HEK293 (cell line): Measurements from ENCODE around the gene RGS9BP.
A peak's percentile ranks its signal among the peaks of the same experiment; 100 is the strongest.

ENCODE experiments used
- CTCF ChIA-PET: fragments of 350-600 bp; formaldehyde crosslinking; extraction: SDS; loops from one replicate; lab custom pipeline; 2021; ENCODE audit warnings: antibody characterized with exemption; lab: Yijun Ruan, JAX
- POLR2A ChIA-PET: fragments of 300-600 bp; formaldehyde crosslinking; extraction: SDS; loops from one replicate; lab custom pipeline; 2020; ENCODE audit warnings: antibody characterized with exemption, inconsistent platforms; lab: Yijun Ruan, JAX
- H3K27ac ChIP-seq: fragments of 200-500 bp; sonication (Bioruptor generic); 2 replicates; pipeline ENCODE4 v1.5.1; 2014; ENCODE audit warnings: low read depth, low read length, control low read depth, inconsistent platforms; ENCODE audit errors: extremely low read depth
- H3K36me3 ChIP-seq, 2 experiments: fragments of 200-500 bp in 1 of 2; sonication (Bioruptor generic) in 1 of 2; 1 replicate in 1 of 2; 2 replicates in 1 of 2; pipeline ENCODE4 v1.5.1; 2014 to 2017; ENCODE audit warnings: inconsistent platforms in 2 of 2, low read length in 2 of 2; ENCODE audit not compliant: control insufficient read depth in 2 of 2, insufficient read depth in 1 of 2
- H3K4me1 ChIP-seq: fragments of 200-500 bp; sonication (Bioruptor generic); 2 replicates; pipeline ENCODE4 v1.5.1; 2014; ENCODE audit warnings: mild to moderate bottlenecking, low read length, inconsistent platforms; ENCODE audit not compliant: control insufficient read depth, insufficient read depth
- H3K4me3 ChIP-seq: 2 replicates; pipeline ENCODE4 v1.5.1; 2011; ENCODE audit warnings: low read depth, mild to moderate bottlenecking, control low read depth, low read length, moderate library complexity
- H3K9me3 ChIP-seq: fragments of 200-500 bp; sonication (Bioruptor generic); 2 replicates; pipeline ENCODE4 v1.5.1; 2014; ENCODE audit warnings: low read depth, low read length, inconsistent platforms; ENCODE audit not compliant: control insufficient read depth, insufficient read depth
- CTCF ChIP-seq: fragments of 450-650 bp; formaldehyde crosslinking; IDR thresholded peaks from 2 replicates; pipeline ENCODE4 v1.5.1; 2016; ENCODE audit warnings: missing biosample characterization, missing genetic modification characterization
- IKZF3 ChIP-seq: fragments of 450-650 bp; IDR thresholded peaks from 2 replicates; pipeline ENCODE4 v1.5.0; 2018; ENCODE audit warnings: missing biosample characterization, mild to moderate bottlenecking, missing genetic modification characterization, moderate library complexity
- KLF16 ChIP-seq: fragments of 450-650 bp; formaldehyde crosslinking; IDR thresholded peaks from 2 replicates; pipeline ENCODE4 v1.5.1; 2017; ENCODE audit warnings: missing biosample characterization, missing genetic modification characterization
- PRDM10 ChIP-seq: fragments of 450-650 bp; formaldehyde crosslinking; IDR thresholded peaks from 2 replicates; pipeline ENCODE4 v1.5.1; 2016; ENCODE audit warnings: missing biosample characterization, missing genetic modification characterization
- SCRT1 ChIP-seq: fragments of 450-650 bp; formaldehyde crosslinking; IDR thresholded peaks from 2 replicates; pipeline ENCODE4 v1.5.1; 2016; ENCODE audit warnings: missing biosample characterization, missing genetic modification characterization, borderline replicate concordance
- ZBTB48 ChIP-seq: fragments of 450-650 bp; formaldehyde crosslinking; IDR thresholded peaks from 2 replicates; pipeline ENCODE4 v1.5.1; 2016; ENCODE audit warnings: missing biosample characterization, missing genetic modification characterization
- ZIC2 ChIP-seq: fragments of 450-650 bp; formaldehyde crosslinking; IDR thresholded peaks from 2 replicates; pipeline ENCODE4 v1.5.1; 2016; ENCODE audit warnings: missing biosample characterization, missing genetic modification characterization
- ZNF148 ChIP-seq: fragments of 450-650 bp; formaldehyde crosslinking; IDR thresholded peaks from 2 replicates; pipeline ENCODE4 v1.5.0; 2017; ENCODE audit warnings: missing biosample characterization, missing genetic modification characterization, borderline replicate concordance
- ZNF221 ChIP-seq: fragments of 450-650 bp; formaldehyde crosslinking; IDR thresholded peaks from 2 replicates; pipeline ENCODE4 v1.5.1; 2017; ENCODE audit warnings: missing biosample characterization, missing genetic modification characterization, borderline replicate concordance
- ZNF26 ChIP-seq: fragments of 450-650 bp; formaldehyde crosslinking; IDR thresholded peaks from 2 replicates; pipeline ENCODE4 v1.5.1; 2016; ENCODE audit warnings: missing biosample characterization, missing genetic modification characterization
- ZNF292 ChIP-seq: fragments of 450-650 bp; formaldehyde crosslinking; IDR thresholded peaks from 2 replicates; pipeline ENCODE4 v1.5.1; 2016; ENCODE audit warnings: low read depth, missing biosample characterization, missing genetic modification characterization, borderline replicate concordance
- ZNF335 ChIP-seq: fragments of 450-650 bp; formaldehyde crosslinking; conservative IDR thresholded peaks from 2 replicates; pipeline ENCODE4 v1.5.1; 2016; ENCODE audit warnings: missing biosample characterization, missing genetic modification characterization
- ZNF560 ChIP-seq: fragments of 450-650 bp; formaldehyde crosslinking; IDR thresholded peaks from 2 replicates; pipeline ENCODE4 v1.5.1; 2017; ENCODE audit warnings: missing biosample characterization, missing genetic modification characterization, borderline replicate concordance
- ZNF561 ChIP-seq: fragments of 450-650 bp; IDR thresholded peaks from 2 replicates; pipeline ENCODE4 v1.5.1; 2018; ENCODE audit warnings: missing biosample characterization, missing genetic modification characterization, borderline replicate concordance
- ZNF585B ChIP-seq: fragments of 450-650 bp; formaldehyde crosslinking; IDR thresholded peaks from 2 replicates; pipeline ENCODE4 v1.5.1; 2016; ENCODE audit warnings: missing biosample characterization, missing genetic modification characterization
- ZNF596 ChIP-seq: fragments of 450-650 bp; IDR thresholded peaks from 2 replicates; pipeline ENCODE4 v1.5.0; 2018; ENCODE audit warnings: missing biosample characterization, mild to moderate bottlenecking, missing genetic modification characterization, moderate library complexity
- ZNF776 ChIP-seq: fragments of 450-650 bp; formaldehyde crosslinking; IDR thresholded peaks from 2 replicates; pipeline ENCODE4 v1.5.0; 2017; ENCODE audit warnings: missing biosample characterization, missing genetic modification characterization, borderline replicate concordance
- ZNF791 ChIP-seq: fragments of 450-650 bp; formaldehyde crosslinking; IDR thresholded peaks from 2 replicates; pipeline ENCODE4 v1.5.1; 2016; ENCODE audit warnings: missing biosample characterization, missing genetic modification characterization
- ZNF830 ChIP-seq: fragments of 450-650 bp; IDR thresholded peaks from 2 replicates; pipeline ENCODE4 v1.5.0; 2018; ENCODE audit warnings: missing biosample characterization, missing genetic modification characterization, low read depth, mild to moderate bottlenecking, moderate library complexity
- ZXDB ChIP-seq: fragments of 450-650 bp; formaldehyde crosslinking; IDR thresholded peaks from 2 replicates; pipeline ENCODE4 v1.5.1; 2016; ENCODE audit warnings: missing biosample characterization, missing genetic modification characterization

The RGS9BP gene

GRCh38 chr19:32649751-32650150 is 25.9 kb upstream of the RGS9BP start:
- Histone ChIP-seq H3K4me1 (peaks cover 13% of the 10 kb centered on the region), H3K27ac (no peak overlapping the region), H3K36me3 (peaks cover 33 to 82% of the 10 kb centered on the region in 2 experiments), H3K9me3 (no peaks in the 10 kb centered on the region; the same call in 1 of the 2 replicates), H3K4me3 (no peak overlapping the region)
- ChIA-PET CTCF (interaction anchor here (0.6 to 1.4 kb wide), 5 partner anchors 38 to 363 kb away, joined by 3 to 7 read pairs (median 4); no protein-coding TSS in a partner anchor), POLR2A (no interaction called here)
- TF ChIP-seq ZNF560 (tag by site-specific recombination) (no peak), ZNF830 (tag by site-specific recombination) (no peak)

GRCh38 chr19:32650671-32651070 is 25.0 kb upstream of the RGS9BP start:
- TF ChIP-seq ZNF292 (tag by site-specific recombination) (no peak), ZNF335 (tag by site-specific recombination) (no peak), ZNF221 (tag by site-specific recombination) (no peak), ZNF585B (tag by site-specific recombination) (no peak)
- TF ChIP-seq, all 188 proteins: peak for 0
- Histone ChIP-seq H3K36me3 (peaks cover 41 to 82% of the 10 kb centered on the region in 2 experiments), H3K4me1 (peaks cover 13% of the 10 kb centered on the region), H3K27ac (no peak overlapping the region), H3K9me3 (no peaks in the 10 kb centered on the region; the same call in 1 of the 2 replicates), H3K4me3 (no peak overlapping the region)
- CTCF ChIA-PET, result interaction anchor here (0.6 to 1.1 kb wide), 4 partner anchors 19 to 363 kb away, joined by 3 to 5 read pairs (median 3); no protein-coding TSS in a partner anchor
- POLR2A ChIA-PET, result interaction anchor here (0.6 kb wide), 1 partner anchor 32 kb away, joined by 3 read pairs; no protein-coding TSS in a partner anchor

- CTCF ChIA-PET, result interaction anchor here (0.5 to 1.2 kb wide), 4 partner anchors 13 to 73 kb away, joined by 3 to 4 read pairs (median 3); no protein-coding TSS in a partner anchor
- Histone ChIP-seq H3K9me3 (no peaks in the 10 kb centered on the region; the same call in 1 of the 2 replicates), H3K4me1 (peaks cover 13% of the 10 kb centered on the region), H3K4me3 (no peak overlapping the region), H3K27ac (no peak overlapping the region), H3K36me3 (peaks cover 41 to 82% of the 10 kb centered on the region in 2 experiments)
- POLR2A ChIA-PET, result interaction anchor here (0.6 kb wide), 1 partner anchor 29 kb away, joined by 3 read pairs; no protein-coding TSS in a partner anchor
- TF ChIP-seq KLF16 (tag by site-specific recombination), result no peak
- no peak for TF ChIP-seq SCRT1 (tag by site-specific recombination)
- TF ChIP-seq ZIC2, result peak; percentile 79
- peak; percentile 34; the same call in 1 of the 2 replicates for TF ChIP-seq ZNF596 (tag by site-specific recombination)
- peak; percentile 64 for TF ChIP-seq PRDM10 (tag by site-specific recombination)
- TF ChIP-seq ZBTB48, result no peak
- TF ChIP-seq ZXDB, result peak; percentile 29; the same call in 1 of the 2 replicates
- no peak for TF ChIP-seq ZNF148
- peak; percentile 75; the same call in 1 of the 2 replicates for TF ChIP-seq ZNF561 (tag by site-specific recombination)
- peak; percentile 62 for TF ChIP-seq ZNF335 (tag by site-specific recombination)
- peak; percentile 70 for TF ChIP-seq IKZF3 (tag by site-specific recombination)
- no peak for TF ChIP-seq ZNF776 (tag by site-specific recombination)
- TF ChIP-seq CTCF (tag by site-specific recombination), result peak; percentile 30; the same call in 1 of the 2 replicates
- no peak for TF ChIP-seq ZNF791
- no peak for TF ChIP-seq ZNF26
Measured at GRCh38 chr19:32651729-32652140, 23.9 kb upstream of the RGS9BP start.
